H1 (cell line): ENCODE results near the gene TGFB2. TPM values are rescaled to one million over a fixed set of nuclear protein-coding genes. Genes with fewer than 3 reads are reported as not detected.

Experiments used
- BACH1 ChIP-seq: IDR thresholded peaks from 2 replicates; pipeline ENCODE4 v1.6.1; 2012; ENCODE audit warnings: low read length, improper control_type of control experiment
- GABPA ChIP-seq: IDR thresholded peaks from 2 replicates; pipeline ENCODE4 v1.6.1; 2011; ENCODE audit warnings: mild to moderate bottlenecking, low read length, moderate library complexity, borderline replicate concordance; ENCODE audit not compliant: insufficient read depth
- JUND ChIP-seq: IDR thresholded peaks from 2 replicates; pipeline ENCODE4 v1.6.1; 2011; ENCODE audit warnings: mild to moderate bottlenecking, improper control_type of control experiment, low read length
- POLR2A ChIP-seq, 2 experiments: IDR thresholded peaks; 1 replicate in 1 of 2; 2 replicates in 1 of 2; pipeline ENCODE4 v1.6.1; 2011; ENCODE audit warnings: low read depth in 2 of 2, low read length in 2 of 2, mild to moderate bottlenecking in 2 of 2; ENCODE audit errors: control extremely low read depth in 1 of 2
- RAD21 ChIP-seq, 2 experiments: IDR thresholded peaks in 1 of 2; conservative IDR thresholded peaks in 1 of 2; 2 replicates each; pipeline ENCODE4 v1.6.1; 2011; ENCODE audit warnings: low read depth in 2 of 2, low read length in 2 of 2, improper control_type of control experiment in 1 of 2, inconsistent platforms in 1 of 2, mild to moderate bottlenecking in 1 of 2, moderate library complexity in 1 of 2
- RNF2 ChIP-seq: fragments of 200-900, 300-1000 bp; sonication (generic); IDR thresholded peaks from 2 replicates; pipeline ENCODE4 v1.7.1; 2016; ENCODE audit warnings: borderline replicate concordance, low read depth, mild to moderate bottlenecking, antibody characterized with exemption, low read length; ENCODE audit not compliant: poor library complexity, severe bottlenecking; ENCODE audit errors: missing control alignments
- SAP30 ChIP-seq: fragments of 300-600 bp; sonication (generic); IDR thresholded peaks from 2 replicates; pipeline ENCODE4 v1.7.1; 2012; ENCODE audit warnings: low read length, moderate library complexity, mild to moderate bottlenecking, inconsistent platforms; ENCODE audit not compliant: insufficient read depth, insufficient replicate concordance
- SIN3A ChIP-seq, 2 experiments: IDR thresholded peaks in 1 of 2; conservative IDR thresholded peaks in 1 of 2; 2 replicates each; pipeline ENCODE4 v1.6.1; 2011 to 2012; ENCODE audit warnings: low read length in 2 of 2, improper control_type of control experiment in 1 of 2, low read depth in 1 of 2, mild to moderate bottlenecking in 1 of 2
- SIRT6 ChIP-seq: IDR thresholded peaks from one replicate; pipeline ENCODE4 v1.7.1; 2012; ENCODE audit warnings: low read length, inconsistent platforms
- TBP ChIP-seq: IDR thresholded peaks from 2 replicates; pipeline ENCODE4 v1.6.1; 2011; ENCODE audit warnings: low read depth, low read length, improper control_type of control experiment
- TCF12 ChIP-seq: IDR thresholded peaks from 2 replicates; pipeline ENCODE4 v1.6.1; 2011; ENCODE audit warnings: low read depth, mild to moderate bottlenecking, low read length
- polyA plus RNA-seq, 7 experiments: library from polyadenylated mRNA; depleted of rRNA in 3 of 7; stranded (reverse) in 5 of 7; unstranded in 2 of 7; fragments of >200 nt in 5 of 7; fragments of 200-250 nt in 2 of 7; gene quantifications; 1 replicate in 5 of 7; 2 replicates in 1 of 7; 4 replicates in 1 of 7; pipeline versions ENCODE4 v1.2.1 to v1.2.3, GENCODE V29; 2011 to 2013; ENCODE audit warnings: missing spikeins in 2 of 7, mixed read lengths in 2 of 7
- total RNA-seq: library from RNA; stranded (reverse); fragmentation: NEBNext Ultra II Directional; extraction: Animal tissue kit (Norgen Biotek cat#: 25700); gene quantifications from 2 replicates; pipeline ENCODE4 v1.2.1, GENCODE V29; 2021

The TGFB2 gene
- total and polyA plus RNA-seq, 2 of the 8 experiments (the other 6 are each of a cell fraction or from before 2014, with no cell fraction given), result 0.26 to 0.84 TPM

- peak in 1 of 2 experiments; percentile 53; a peak in 1 of 4 replicates for TF ChIP-seq SIN3A (conservative IDR thresholded peaks at IDR 0.05 in 1 of 2, IDR thresholded peaks at IDR 0.05 in 1 of 2; ENCODE audit: low read depth in 1 of 2, low read length in 2 of 2)
- no peak for TF ChIP-seq TCF12
- no peak for TF ChIP-seq GABPA
- no peak for TF ChIP-seq SIRT6
- 0 out of 3 replicates have a peak, but pooled peaks of 1 of the 2 experiments have one; percentile 17 for TF ChIP-seq POLR2A (IDR thresholded peaks at IDR 0.05; ENCODE audit: control extremely low read depth in 1 of 2, low read depth in 2 of 2, low read length in 2 of 2)
- no peak for TF ChIP-seq BACH1
- no peak for TF ChIP-seq RNF2
- TF ChIP-seq TBP, result peak; percentile 9; the same call in 1 of the 2 replicates
- peak; percentile 66 for TF ChIP-seq SAP30
- TF ChIP-seq JUND, result no peak
- peak in 1 of 2 experiments; percentile 12; a peak in 1 of 4 replicates for TF ChIP-seq RAD21 (IDR thresholded peaks at IDR 0.05 in 1 of 2, conservative IDR thresholded peaks at IDR 0.05 in 1 of 2; ENCODE audit: low read depth in 2 of 2, low read length in 2 of 2)
These were observed at the start of gene TGFB2 (continued) for GRCh38 chr1:218344814-218345672.
